Measurements from ENCODE around the gene CCDC82. TPM values are rescaled to one million over a fixed set of nuclear protein-coding genes. Genes with fewer than 3 reads are reported as not detected.

CCDC82 gene
- total and polyA plus RNA-seq, 2 donors (not counting 1 experiment from before 2014, with no cell fraction given), result 12.9 to 34.1 TPM

DNA sequence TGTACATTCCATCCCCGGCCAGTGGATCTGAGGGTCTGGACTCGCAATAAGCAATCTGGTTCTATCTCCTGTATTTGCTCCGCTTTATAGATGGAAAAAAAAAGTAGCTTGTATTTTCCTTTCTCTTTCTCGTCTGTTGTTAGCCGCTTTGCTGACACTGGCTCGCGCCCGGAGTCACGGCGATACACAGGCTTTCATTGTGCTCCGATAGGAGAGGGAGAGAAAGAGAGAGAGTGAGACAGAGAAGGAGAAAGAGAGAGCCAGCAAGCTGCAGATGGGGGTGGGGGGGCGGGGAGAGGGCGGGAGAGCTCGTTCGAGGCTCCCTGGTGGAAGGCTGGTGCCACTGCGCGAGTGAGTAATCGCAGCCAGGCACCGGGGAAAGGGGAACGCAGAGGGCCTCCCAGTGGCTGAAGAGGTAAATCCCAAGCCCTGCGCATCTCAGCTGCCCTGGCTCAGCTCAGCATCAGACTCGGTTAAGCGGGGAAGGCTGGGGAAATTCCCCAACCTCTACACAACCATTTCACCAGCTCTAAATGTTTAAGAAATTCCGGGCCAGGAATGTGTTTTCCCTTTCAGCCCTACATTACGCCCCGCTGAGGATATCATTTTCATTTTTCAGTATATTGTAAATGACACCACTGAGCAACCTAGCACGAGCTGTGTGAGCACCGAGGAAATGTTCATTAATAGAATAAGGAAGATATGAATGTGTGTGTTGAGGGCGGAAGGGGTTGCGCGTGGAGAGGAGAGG, 46.6 kb downstream of the CCDC82 start, which contains the start of gene MAML2:
Gene MAML2, minus strand, starts transcription at position 235 of the 751 bp plus-strand sequence. CDS start 1,300 bp downstream, outside the sequence.
- Mint-ChIP-seq H3K27ac (peak within 1 kb of the TSS; percentile 95), H3K9me3 (ENCODE audit: insufficient read depth) (no peaks in the 10 kb centered on the region), H3K27me3 (no peaks in the 10 kb centered on the region), H3K4me3 (peak within 1 kb of the TSS; percentile 99), H3K4me1 (peaks cover 51% of the 10 kb centered on the region)
- WGBS (ENCODE audit: insufficient coverage), result 4% methylated on average over 21 of the region's 31 CpGs
- Histone ChIP-seq H3K36me3 (replicated peaks in 1 of 2; ENCODE audit: control extremely low read depth in 1 of 2, control insufficient read depth in 1 of 2, extremely low read depth in 1 of 2, insufficient read depth in 2 of 2, low read length in 1 of 2) (no peaks in the 10 kb centered on the region), H3K79me2 (ENCODE audit: control insufficient read depth, insufficient read depth, low read length) (peaks cover 45% of the 10 kb centered on the region), H4K20me1 (ENCODE audit: control insufficient read depth, insufficient read depth, low read length, poor library complexity, severe bottlenecking) (peaks cover 5% of the 10 kb centered on the region), H3K27ac (ENCODE audit: low read length in 2 of 2) (peak within 1 kb of the TSS; percentile 45 to 77), H2AFZ (ENCODE audit: insufficient read depth, low read depth, low read length, poor library complexity, severe bottlenecking) (peak within 1 kb of the TSS; percentile 83), H3K4me2 (replicated peaks; ENCODE audit: low read depth, low read length, poor library complexity, severe bottlenecking) (peak within 1 kb of the TSS; percentile 93), H3K9ac (ENCODE audit: low read length) (peak within 1 kb of the TSS; percentile 97), H3K27me3 (replicated peaks in 1 of 4; ENCODE audit: control extremely low read depth in 1 of 4, control insufficient read depth in 3 of 4, insufficient read depth in 4 of 4, low read length in 3 of 4) (no peaks in the 10 kb centered on the region), H3K9me3 (ENCODE audit: control extremely low read depth in 1 of 3, control insufficient read depth in 2 of 3, insufficient read depth in 1 of 3, low read length in 2 of 3) (no peaks in the 10 kb centered on the region), H3K4me3 (ENCODE audit: control extremely low read depth in 1 of 5, extremely low read depth in 1 of 5, insufficient read depth in 1 of 5, low read depth in 2 of 5, low read length in 4 of 5) (peak within 1 kb of the TSS; percentile 82 to 100 (median 92)), H3K4me1 (ENCODE audit: control insufficient read depth in 2 of 2, insufficient read depth in 2 of 2, low read length in 2 of 2) (peaks cover 38 to 43% of the 10 kb centered on the region in 2 donors)
- TF ChIP-seq, protein P1, sequence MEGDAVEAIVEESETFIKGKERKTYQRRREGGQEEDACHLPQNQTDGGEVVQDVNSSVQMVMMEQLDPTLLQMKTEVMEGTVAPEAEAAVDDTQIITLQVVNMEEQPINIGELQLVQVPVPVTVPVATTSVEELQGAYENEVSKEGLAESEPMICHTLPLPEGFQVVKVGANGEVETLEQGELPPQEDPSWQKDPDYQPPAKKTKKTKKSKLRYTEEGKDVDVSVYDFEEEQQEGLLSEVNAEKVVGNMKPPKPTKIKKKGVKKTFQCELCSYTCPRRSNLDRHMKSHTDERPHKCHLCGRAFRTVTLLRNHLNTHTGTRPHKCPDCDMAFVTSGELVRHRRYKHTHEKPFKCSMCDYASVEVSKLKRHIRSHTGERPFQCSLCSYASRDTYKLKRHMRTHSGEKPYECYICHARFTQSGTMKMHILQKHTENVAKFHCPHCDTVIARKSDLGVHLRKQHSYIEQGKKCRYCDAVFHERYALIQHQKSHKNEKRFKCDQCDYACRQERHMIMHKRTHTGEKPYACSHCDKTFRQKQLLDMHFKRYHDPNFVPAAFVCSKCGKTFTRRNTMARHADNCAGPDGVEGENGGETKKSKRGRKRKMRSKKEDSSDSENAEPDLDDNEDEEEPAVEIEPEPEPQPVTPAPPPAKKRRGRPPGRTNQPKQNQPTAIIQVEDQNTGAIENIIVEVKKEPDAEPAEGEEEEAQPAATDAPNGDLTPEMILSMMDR (IDR thresholded peaks at IDR 0.05), result peak; percentile 94
- TF ChIP-seq EZH2 (IDR thresholded peaks at IDR 0.05; ENCODE audit: borderline replicate concordance, insufficient read depth, low read depth, low read length, poor library complexity, severe bottlenecking), result no peak
- intact Hi-C loops (cut with micrococcal nuclease), result loop anchor here (1.0 to 5.0 kb wide), 9 partner anchors 128 to 1191 kb away; partner anchors contain the start of gene CEP57
- ATAC-seq (ENCODE audit: low read depth) (peak; percentile 86), DNase-seq (peak; percentile 93)
- ChIA-PET CTCF (interaction anchor here (0.5 to 12.0 kb wide), 101 partner anchors 9 to 1276 kb away, joined by 3 to 290 read pairs (median 5); partner anchors contain the start of genes CCDC82, CEP57, FAM76B and JRKL), POLR2A (interaction anchor here (0.6 to 3.6 kb wide), 14 partner anchors 46 to 1112 kb away, joined by 3 to 26 read pairs (median 4); partner anchors contain the start of genes CCDC82 and JRKL)

Data from B cell (primary cell).